ENCODE results near the gene PITX2. TPM values are rescaled to one million over a fixed set of nuclear protein-coding genes. Genes with fewer than 3 reads are reported as not detected.

Gene PITX2
- total and polyA plus RNA-seq, 2 experiments from 2014 or later: 4.3 to 5.6 TPM

DNA sequence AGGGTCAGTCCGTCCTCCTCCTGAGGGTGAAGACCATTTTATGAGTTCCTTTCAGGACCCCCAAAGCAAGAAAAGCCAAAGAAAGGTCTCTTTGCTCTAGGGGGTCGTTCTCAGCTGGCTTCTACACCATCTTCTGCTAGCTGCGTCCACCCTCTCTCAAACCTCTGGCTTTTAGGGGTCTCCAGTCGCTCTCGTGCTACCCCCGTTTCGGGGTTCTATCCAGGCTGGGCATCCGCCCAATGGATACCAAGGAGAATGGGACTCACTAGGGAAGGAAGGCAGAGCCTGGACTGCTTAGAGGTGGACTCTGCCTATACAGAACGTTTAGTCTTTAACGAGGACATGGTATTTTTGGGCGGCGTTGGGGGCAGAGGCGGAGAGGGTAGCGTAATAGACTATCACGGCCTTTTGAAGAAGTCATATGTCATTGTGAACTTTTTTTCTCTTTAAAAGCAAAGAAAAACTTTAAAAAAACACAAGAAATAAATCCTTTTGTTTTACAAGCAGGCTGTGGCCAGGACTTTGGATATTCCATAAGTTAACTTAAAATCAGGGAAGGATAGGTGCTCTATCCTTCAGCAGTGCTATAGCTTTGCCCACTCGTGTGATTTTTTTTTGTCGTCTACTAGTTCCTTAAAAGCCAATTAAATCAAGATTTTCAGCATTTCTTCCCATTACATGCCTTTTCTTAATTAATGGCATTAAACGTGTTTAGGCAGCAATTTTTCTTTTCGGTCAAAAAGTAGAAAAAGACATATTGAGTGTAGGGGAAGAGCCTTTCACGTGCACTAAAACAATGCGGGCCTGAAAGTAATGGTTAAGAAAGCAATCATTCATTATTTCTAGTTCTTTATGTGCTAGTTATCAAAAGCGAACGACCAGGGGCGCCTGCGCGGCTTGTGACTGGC is 7.2 kb upstream of the PITX2 start:
- WGBS, 2 experiments (ENCODE audit: low coverage in 1 of 2, low lambda C conversion rate in 2 of 2, missing lambda C conversion rate in 2 of 2): 97% methylated on average over 26 of the region's 26 CpGs

DNA sequence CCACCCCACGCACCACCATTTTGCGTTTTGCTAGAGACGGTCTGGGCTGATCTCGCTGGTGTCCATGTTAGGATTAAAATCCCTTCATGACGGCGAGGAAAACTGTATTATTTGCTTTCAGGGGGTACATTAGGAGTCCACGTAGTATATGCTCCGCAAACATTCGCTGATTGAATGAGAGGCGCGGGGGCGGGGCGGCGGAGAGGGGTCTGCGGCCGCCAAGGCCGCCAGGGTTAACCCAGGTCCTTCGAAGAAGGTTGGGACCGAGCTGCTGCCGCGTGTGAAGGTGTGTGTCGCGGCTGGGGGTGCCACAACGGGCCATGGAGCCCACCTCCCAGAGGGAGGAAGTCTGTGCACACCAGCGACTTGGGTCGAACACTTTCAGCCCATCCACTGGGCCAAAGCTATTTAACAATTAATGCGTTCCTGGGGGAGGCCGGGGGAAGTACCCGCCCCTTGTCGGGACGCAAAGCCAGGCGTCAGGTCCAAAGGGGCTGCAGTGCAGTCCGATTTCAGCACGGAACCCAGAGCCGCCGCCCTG is 6.4 kb upstream of the PITX2 start:
- no peak overlapping the region for H3K27ac ChIP-seq
- H3K36me3 ChIP-seq (ENCODE audit: low read depth): no peaks in the 10 kb centered on the region
- no peak overlapping the region for H3K4me2 ChIP-seq (ENCODE audit: unreplicated experiment)
- no peaks in the 10 kb centered on the region for H3K9me2 ChIP-seq (ENCODE audit: insufficient read depth)
- no peak overlapping the region for H3K9ac ChIP-seq
- H3K9me3 ChIP-seq (ENCODE audit: low read depth): no peaks in the 10 kb centered on the region
- TF ChIP-seq EZH2phosphoT487 (IDR thresholded peaks at IDR 0.05; ENCODE audit: insufficient read depth, low read depth): no peak
- TF ChIP-seq EZH2 (IDR thresholded peaks at IDR 0.05; ENCODE audit: insufficient read depth, poor library complexity, severe bottlenecking): no peak
- no peak overlapping the region for H2AFZ ChIP-seq
- H3F3A ChIP-seq (ENCODE audit: insufficient read depth): no peaks in the 10 kb centered on the region
- no peaks in the 10 kb centered on the region for H3K4me1 ChIP-seq (ENCODE audit: insufficient read depth)
- in situ Hi-C loops (cut with MboI): no loop called here
- 91 to 94% methylated on average over 26 to 36 of the region's 36 CpGs for WGBS, 2 experiments (ENCODE audit: low coverage in 1 of 2, low lambda C conversion rate in 2 of 2, missing lambda C conversion rate in 2 of 2)
- no peak overlapping the region for H3K4me3 ChIP-seq
- no peaks in the 10 kb centered on the region for H3K79me2 ChIP-seq (ENCODE audit: insufficient read depth)
- H4K20me1 ChIP-seq (ENCODE audit: insufficient read depth): no peaks in the 10 kb centered on the region
- no peaks in the 10 kb centered on the region for H3K27me3 ChIP-seq (replicated peaks; ENCODE audit: insufficient read depth)
- no peak for DNase-seq

More for the DNA sequence above, 7.2 kb upstream of the PITX2 start:
- Histone ChIP-seq H3K9ac (no peak overlapping the region), H3K9me3 (ENCODE audit: low read depth) (no peaks in the 10 kb centered on the region), H3K4me3 (no peak overlapping the region), H3K4me1 (ENCODE audit: insufficient read depth) (no peaks in the 10 kb centered on the region), H3K9me2 (ENCODE audit: insufficient read depth) (no peaks in the 10 kb centered on the region), H3K36me3 (ENCODE audit: low read depth) (no peaks in the 10 kb centered on the region), H3K27me3 (replicated peaks; ENCODE audit: insufficient read depth) (no peaks in the 10 kb centered on the region), H3K27ac (no peak overlapping the region), H3K79me2 (ENCODE audit: insufficient read depth) (peaks cover 3% of the 10 kb centered on the region; the same call in 1 of the 2 replicates), H3F3A (ENCODE audit: insufficient read depth) (no peaks in the 10 kb centered on the region), H2AFZ (no peak overlapping the region), H3K4me2 (ENCODE audit: unreplicated experiment) (no peak overlapping the region), H4K20me1 (ENCODE audit: insufficient read depth) (no peaks in the 10 kb centered on the region)
- in situ Hi-C loops (cut with MboI): no loop called here
- TF ChIP-seq EZH2 (IDR thresholded peaks at IDR 0.05; ENCODE audit: insufficient read depth, poor library complexity, severe bottlenecking): no peak
- no peak for TF ChIP-seq EZH2phosphoT487 (IDR thresholded peaks at IDR 0.05; ENCODE audit: insufficient read depth, low read depth)
- no peak for DNase-seq

DNA sequence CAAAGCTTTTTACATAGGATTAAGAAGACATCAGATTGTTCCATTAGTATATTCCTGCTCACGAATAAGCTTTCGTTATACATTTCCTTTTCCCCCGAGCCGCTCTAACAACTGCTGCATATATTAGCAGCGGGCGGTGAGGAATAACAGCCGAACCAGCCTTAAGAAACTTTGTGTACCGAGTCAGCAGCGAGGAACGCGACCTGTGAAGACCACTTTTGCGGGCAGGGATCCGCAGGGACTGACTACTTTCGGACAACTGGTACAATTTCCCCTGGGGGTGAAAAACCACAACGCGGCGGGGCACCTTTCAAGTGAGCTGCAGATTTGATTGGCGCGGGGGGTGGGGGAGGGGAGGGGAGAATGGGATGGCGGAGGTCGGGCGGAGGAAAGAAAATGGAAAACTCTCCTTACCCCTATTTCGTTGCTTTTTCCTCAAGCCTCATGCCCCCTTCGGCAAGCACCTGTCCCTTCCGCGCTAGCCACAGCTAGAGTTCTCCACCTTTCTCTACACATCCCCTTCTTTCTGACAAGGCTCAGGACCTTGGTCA is 5.9 kb upstream of the PITX2 start:
- no peaks in the 10 kb centered on the region for H3K9me2 ChIP-seq (ENCODE audit: insufficient read depth)
- H4K20me1 ChIP-seq (ENCODE audit: insufficient read depth): no peaks in the 10 kb centered on the region
- no peak overlapping the region for H3K4me3 ChIP-seq
- H3K27me3 ChIP-seq (replicated peaks; ENCODE audit: insufficient read depth): no peaks in the 10 kb centered on the region
- H3K27ac ChIP-seq: no peak overlapping the region
- WGBS, 2 experiments (ENCODE audit: low coverage in 1 of 2, low lambda C conversion rate in 2 of 2, missing lambda C conversion rate in 2 of 2): 92 to 97% methylated on average over 19 to 26 of the region's 26 CpGs
- TF ChIP-seq EZH2phosphoT487 (IDR thresholded peaks at IDR 0.05; ENCODE audit: insufficient read depth, low read depth) (no peak), EZH2 (IDR thresholded peaks at IDR 0.05; ENCODE audit: insufficient read depth, poor library complexity, severe bottlenecking) (no peak)
- no peak overlapping the region for H2AFZ ChIP-seq
- H3K36me3 ChIP-seq (ENCODE audit: low read depth): no peaks in the 10 kb centered on the region
- no peaks in the 10 kb centered on the region for H3K9me3 ChIP-seq (ENCODE audit: low read depth)
- no peak overlapping the region for H3K9ac ChIP-seq
- in situ Hi-C loops (cut with MboI): no loop called here
- no peaks in the 10 kb centered on the region for H3K79me2 ChIP-seq (ENCODE audit: insufficient read depth)
- H3F3A ChIP-seq (ENCODE audit: insufficient read depth): no peaks in the 10 kb centered on the region
- DNase-seq: no peak
- no peaks in the 10 kb centered on the region for H3K4me1 ChIP-seq (ENCODE audit: insufficient read depth)
- no peak overlapping the region for H3K4me2 ChIP-seq (ENCODE audit: unreplicated experiment)

DNA sequence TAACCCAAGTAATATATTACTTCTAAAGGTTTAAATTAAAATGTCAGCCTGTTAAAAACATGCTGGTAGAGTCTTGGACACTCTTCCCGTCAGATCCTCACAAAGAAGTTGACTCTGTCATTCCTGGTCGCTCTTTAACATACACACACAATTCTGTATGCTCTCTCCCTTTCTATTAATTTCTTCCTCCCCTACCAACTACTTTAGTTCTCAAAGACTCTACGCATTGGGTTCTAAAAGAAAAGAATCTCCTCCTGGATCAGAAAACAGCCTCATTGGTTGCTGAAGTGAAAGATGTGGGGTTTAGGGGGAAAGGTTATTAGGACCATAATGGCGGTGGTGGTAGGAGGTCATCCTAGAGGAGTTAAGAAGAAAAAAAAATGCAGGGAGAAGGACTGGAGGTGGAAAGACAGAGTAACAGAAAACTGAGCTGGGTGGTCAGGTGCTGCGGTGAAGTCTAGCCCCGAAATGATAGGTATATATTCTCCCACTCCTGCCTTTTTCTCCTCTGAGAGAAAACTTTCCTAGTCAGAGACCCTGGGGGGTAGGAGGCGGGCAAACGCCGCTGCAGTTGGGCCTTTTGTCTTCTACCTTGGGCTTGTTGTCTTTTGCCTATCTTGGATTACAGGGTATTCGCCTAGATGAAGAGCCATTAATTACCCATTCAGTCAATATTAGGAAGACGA is 5.2 kb upstream of the PITX2 start:
- Histone ChIP-seq H3K9me3 (ENCODE audit: low read depth) (no peaks in the 10 kb centered on the region), H3K36me3 (ENCODE audit: low read depth) (no peaks in the 10 kb centered on the region), H3K4me3 (no peak overlapping the region), H3F3A (ENCODE audit: insufficient read depth) (no peaks in the 10 kb centered on the region), H3K27ac (no peak overlapping the region), H4K20me1 (ENCODE audit: insufficient read depth) (no peaks in the 10 kb centered on the region), H3K4me1 (ENCODE audit: insufficient read depth) (no peaks in the 10 kb centered on the region), H3K9me2 (ENCODE audit: insufficient read depth) (no peaks in the 10 kb centered on the region), H3K4me2 (ENCODE audit: unreplicated experiment) (no peak overlapping the region), H3K9ac (no peak overlapping the region), H3K79me2 (ENCODE audit: insufficient read depth) (no peaks in the 10 kb centered on the region), H2AFZ (no peak overlapping the region), H3K27me3 (replicated peaks; ENCODE audit: insufficient read depth) (no peaks in the 10 kb centered on the region)
- no peak for TF ChIP-seq EZH2 (IDR thresholded peaks at IDR 0.05; ENCODE audit: insufficient read depth, poor library complexity, severe bottlenecking)
- TF ChIP-seq EZH2phosphoT487 (IDR thresholded peaks at IDR 0.05; ENCODE audit: insufficient read depth, low read depth): no peak
- 90 to 92% methylated on average over 11 of the region's 11 CpGs for WGBS, 2 experiments (ENCODE audit: low coverage in 1 of 2, low lambda C conversion rate in 2 of 2, missing lambda C conversion rate in 2 of 2)
- in situ Hi-C loops (cut with MboI): no loop called here
- no peak for DNase-seq
